Posterior vena cava (tissue), 2 donors: ENCODE results near the gene MAML2. TPM values are rescaled to one million over a fixed set of nuclear protein-coding genes. Genes with fewer than 3 reads are reported as not detected.
A peak's percentile ranks its signal among the peaks of the same experiment; 100 is the strongest.

Source experiments
- DNase-seq: peaks from one replicate; pipeline ENCODE4 v3.0.0-alpha.2; 2020; ENCODE audit warnings: low spot score
- intact Hi-C, 2 donors: fragments of 100-400 bp; cut with DNase I; formaldehyde crosslinking; loops; one replicate each; pipeline versions ENCODE4 v1.14.1 to v1.14.2; 2022 to 2023
- total RNA-seq, 2 donors: library from RNA; stranded (reverse); fragmentation: NEBNext Ultra II Directional; extraction: Animal tissue kit (Norgen Biotek cat#: 25700); gene quantifications; one replicate each; pipeline ENCODE4 v1.2.1, GENCODE V29; 2021
- donor health status: DM: yes; HTN: yes; CAD: no.
- donor health status: DM: yes; HTN: yes; CAD: no.

Gene MAML2
- total RNA-seq, 2 donors from 2014 or later: 13.1 to 16.2 TPM

DNA sequence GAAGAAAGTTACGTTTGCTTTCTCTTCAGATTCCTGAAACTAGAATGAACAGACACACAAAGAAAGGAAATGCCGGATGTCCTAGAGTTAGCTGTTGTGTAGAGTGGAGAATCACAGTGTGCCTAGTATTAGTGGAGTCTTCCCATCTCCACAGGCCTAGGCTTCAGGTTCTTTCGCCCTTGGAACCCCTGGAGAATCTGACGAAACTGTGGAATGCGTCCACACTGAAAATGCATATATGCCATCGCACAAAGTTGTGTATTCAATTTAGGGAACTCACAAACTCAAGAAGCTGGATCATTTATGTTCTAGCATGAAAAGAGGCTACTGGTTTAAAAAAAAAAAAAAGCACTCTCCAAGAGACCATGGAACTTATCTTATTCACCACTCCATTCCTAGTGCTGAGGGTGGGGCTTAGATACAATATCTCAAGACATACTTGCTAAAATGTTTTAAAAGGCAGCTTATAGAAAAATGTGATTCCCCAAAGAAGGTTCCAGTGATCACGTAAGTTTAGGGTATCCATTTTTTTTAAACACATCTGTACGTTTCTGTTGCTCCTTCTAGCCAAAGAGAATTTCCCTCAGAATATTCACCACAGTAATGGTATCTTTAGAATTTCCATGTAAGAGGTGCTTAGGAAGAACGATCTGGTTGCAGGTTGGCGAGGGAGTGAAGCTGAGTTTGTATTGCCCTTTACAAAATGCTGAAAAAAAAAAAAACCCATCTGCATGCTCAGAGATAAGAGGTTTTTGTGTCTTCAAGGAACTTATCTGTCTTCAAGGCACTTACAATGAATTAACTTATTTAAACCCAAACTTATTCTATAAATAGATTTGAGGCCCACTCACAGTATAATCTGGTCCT, 20.0 kb downstream of the MAML2 start:
- DNase-seq: no peak
- intact Hi-C loops: no loop called here

DNA sequence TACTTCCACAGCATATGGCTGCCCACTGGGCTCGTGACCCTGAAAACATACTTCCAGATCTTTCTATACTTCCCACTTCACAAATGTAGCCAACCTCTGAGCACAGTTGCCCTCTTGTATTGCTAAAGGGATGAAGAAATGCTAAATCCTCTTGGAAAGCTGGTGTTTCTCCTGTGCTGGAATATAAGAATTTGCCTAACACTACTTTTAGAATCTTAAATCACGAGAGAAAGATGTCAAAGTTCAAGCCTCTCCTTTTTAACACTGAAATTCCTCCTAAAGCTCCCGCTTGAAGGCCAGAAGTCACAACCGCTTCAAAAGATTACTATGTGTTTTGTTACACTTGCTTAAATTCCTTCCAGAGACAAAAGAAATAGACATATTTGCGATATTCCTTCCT, 21.9 kb downstream of the MAML2 start:
- intact Hi-C loops: no loop called here

DNA sequence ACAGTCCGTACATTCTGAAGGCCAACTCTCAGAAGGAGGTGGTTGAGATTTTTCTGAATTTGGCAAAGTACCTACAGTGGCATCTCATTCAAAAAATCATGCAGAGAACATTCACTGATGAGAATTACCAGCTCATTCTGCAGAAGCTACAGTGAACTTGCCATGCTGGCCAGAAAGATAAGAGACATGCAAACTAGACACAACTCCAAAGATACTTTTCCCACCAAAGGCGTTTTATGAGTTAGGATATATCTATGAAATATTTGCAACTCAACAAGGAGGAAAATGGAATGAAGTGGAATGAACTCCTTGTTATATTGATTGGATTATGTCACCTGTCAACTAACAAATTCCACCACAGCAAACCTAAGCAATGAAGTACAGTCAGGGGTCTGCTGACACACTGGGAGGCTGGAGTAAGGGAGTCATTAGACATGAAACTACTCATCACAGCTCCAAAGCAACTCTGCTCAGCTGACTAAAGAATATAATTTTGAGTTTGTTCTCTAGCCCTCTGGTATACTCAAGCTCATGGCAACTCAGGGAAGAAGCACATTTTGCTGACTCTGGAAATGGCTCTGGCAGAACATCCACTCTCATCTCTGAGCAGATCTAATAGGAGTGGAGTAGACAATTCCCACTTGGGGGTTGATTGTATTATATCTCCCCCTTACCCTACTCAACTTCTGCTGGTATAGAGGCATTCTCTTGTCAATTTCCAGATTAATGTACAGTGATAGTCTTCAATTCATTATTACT, 22.9 kb downstream of the MAML2 start:
- no peak for DNase-seq
- intact Hi-C loops: no loop called here

More for the DNA sequence above, 21.9 kb downstream of the MAML2 start:
- no peak for DNase-seq

DNA sequence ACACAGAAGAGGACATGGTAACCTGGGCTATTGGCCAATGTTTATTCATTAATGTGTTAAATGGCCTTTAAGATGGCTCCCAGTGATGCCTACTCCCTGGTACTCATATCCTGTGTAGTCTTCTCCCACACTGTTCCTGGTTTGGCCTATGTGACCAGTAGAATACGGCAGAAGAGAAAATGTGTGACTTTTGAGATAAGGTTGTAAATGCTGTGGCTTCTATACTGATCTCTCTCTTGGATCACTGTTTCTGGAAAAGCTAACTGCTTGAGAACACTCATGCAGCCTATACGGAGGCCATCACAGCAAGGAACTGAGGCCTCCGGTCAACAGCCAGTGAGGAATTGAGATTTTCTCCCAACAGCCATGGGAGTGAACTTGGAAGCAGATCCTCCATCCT, 24.1 kb downstream of the MAML2 start:
- intact Hi-C loops: no loop called here
- DNase-seq: no peak

DNA sequence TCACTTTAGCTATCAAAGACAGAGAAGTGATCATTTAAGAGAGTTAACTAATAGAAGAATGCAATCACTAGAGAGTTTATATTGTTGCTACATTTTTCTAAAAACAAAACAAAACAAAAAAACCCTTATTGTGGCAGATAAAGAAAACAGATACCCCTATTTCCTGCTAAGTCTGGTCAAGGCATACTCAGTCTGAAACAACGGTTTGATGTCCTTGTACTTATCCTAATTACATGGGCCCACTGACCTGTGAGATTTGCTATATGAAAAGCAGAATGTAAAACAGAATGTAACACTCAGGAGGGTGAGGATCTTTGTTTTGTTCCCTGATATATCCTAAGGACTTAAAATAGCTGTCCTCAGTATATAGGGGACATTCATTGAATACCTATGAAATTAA, 24.6 kb downstream of the MAML2 start:
- DNase-seq: no peak
- intact Hi-C loops: no loop called here

DNA sequence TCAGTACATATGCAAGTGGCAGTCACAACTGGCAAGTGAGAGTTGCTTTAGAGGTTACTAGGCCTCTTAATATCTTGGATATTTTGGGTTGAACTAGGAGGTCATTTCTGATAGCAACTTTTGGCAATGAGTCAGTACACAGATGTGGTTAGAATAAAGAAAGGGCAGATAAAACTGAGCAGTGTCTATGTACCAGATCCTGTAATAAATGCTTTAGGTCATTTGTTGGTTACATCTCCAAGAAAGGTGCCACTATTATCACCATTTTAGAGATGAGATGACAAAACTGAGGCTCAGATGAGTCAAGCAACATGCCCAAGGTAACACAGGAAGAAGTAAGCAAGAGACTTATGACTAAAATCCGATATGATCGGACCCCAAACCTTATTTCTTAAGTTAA, 25.0 kb downstream of the MAML2 start:
- no peak for DNase-seq

DNA sequence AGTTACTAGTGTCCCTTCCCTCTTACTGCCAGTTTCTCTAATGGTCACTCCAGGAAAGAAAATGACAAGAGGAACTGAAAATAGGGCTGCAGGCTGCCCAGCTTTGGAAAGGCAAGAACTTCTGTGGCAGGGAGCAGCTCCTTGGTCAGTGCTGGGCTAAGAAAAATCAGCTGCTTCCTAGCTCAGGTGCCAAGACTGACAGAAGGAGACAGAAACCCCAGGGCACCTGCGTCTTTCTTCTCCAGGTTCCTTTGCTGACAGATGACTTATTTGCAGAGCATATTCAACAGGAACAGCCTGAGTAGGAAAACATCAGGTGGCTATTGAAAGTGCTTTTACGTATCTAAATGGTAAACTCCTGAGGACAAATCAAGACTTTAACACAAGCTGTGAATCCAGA, 25.4 kb downstream of the MAML2 start:
- DNase-seq: no peak
- intact Hi-C loops: no loop called here

More for the DNA sequence above, 25.0 kb downstream of the MAML2 start:
- intact Hi-C loops: no loop called here

DNA sequence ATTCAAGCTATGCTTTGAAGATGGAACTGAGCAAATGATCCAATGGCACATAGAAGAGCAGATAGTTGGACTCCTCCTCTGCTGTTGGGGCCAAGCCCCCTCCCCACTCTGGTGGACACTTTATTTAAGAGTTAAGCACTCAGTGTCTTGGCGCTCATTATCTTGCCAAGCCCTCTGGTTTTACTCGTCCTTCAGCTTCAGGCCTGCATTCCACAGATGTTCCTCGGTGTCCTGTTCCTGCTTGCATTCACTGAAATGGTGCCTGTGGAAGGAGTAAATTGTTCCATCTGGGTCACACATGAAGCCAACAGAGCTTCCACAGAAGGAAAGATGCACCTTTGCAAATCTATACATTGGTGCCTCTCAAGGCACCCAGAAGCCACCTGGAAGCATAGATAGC, 26.1 kb downstream of the MAML2 start:
- intact Hi-C loops: no loop called here

DNA sequence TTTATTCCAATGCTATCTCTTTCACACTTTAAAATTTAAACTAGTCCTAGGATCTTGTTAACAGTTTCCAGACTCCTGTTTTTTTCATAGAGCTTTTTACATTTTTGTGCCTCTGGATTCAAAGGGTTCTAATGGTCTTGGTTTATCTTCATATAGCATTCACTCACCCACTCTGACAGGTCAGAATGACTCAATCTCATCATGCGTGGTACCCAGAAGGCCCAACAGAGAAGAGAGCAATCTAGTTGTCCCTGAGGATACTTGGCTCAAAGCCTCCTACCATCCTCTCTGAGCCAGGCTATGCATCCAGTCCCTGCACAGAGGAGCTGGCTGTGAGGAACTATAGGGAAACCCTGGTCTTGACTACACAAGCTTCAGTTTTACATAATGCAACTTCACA, 27.5 kb downstream of the MAML2 start:
- no peak for DNase-seq
- intact Hi-C loops: no loop called here

More for the DNA sequence above, 26.1 kb downstream of the MAML2 start:
- DNase-seq: no peak

DNA sequence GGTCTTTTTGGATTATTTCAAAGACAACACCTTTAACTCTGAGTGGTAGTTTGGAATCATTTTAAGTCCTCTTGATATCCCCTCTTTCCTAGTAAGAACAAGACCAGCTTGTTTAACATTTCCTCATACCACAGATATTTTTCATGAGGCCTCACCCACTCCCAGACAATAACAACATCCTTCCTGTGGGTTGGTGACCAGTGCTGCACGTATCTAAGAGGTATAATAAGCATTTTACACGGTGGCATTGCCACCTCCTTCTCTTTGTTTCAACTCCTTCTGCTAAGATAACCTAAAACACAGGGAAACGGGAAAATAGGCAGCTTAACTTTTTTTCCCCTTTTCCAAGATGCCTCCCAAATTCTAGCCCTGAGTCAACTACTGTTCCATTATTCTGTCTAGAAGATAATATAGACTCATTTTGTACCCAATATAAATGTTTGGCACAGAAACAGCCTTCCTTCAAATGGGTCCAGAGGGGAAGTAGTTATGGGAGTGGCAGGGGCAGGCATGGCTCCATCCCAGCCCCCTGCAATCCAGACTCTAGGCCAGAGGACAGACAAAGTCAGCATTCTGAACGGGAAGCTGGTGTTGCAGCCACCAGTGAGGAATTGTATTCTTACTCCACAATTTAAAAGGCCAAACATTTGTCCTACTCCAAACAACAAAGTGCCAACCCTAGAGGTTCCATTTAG, 28.5 kb downstream of the MAML2 start:
- intact Hi-C loops: no loop called here
- no peak for DNase-seq

DNA sequence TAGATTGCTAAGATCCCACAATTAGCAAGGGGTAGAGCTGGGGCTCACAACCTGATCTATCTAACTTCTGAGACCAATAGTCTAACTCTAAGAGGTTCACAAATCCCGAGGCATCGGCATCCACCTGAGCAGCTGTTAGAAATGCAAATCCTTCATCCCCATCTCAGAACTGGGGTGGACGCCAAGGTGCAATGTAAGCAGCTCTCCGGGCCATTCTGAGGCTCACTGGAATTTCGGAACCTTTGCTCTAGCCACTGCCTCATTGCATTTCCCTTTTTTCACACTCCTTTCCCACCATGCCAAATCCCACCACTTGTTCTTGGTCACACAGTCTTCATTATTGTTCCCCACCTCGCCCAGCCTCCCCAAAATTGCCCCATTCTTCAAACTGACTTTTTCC, 29.8 kb downstream of the MAML2 start:
- intact Hi-C loops: no loop called here
- DNase-seq: no peak

DNA sequence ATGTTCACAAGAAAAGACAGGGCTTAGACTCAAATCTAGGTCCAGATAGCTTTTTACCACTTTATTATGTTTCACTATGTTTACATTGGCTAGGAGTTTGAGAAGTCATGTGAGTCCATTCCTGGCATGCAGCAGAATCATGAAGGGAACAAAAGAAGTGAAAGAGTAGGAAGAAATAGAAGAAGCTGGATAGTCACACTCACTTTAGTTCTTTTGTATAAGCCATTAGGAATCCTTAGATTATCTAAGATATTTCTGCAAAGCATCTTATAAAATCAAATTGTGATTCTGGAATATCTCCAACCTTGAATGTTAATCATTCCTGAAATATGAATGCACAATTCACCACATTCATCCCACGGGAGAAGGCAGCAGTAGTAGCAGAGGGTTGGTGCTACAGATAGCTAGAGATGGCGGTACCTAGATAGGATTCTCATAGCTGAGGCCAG, 31.9 kb downstream of the MAML2 start:
- intact Hi-C loops: no loop called here
- no peak for DNase-seq

DNA sequence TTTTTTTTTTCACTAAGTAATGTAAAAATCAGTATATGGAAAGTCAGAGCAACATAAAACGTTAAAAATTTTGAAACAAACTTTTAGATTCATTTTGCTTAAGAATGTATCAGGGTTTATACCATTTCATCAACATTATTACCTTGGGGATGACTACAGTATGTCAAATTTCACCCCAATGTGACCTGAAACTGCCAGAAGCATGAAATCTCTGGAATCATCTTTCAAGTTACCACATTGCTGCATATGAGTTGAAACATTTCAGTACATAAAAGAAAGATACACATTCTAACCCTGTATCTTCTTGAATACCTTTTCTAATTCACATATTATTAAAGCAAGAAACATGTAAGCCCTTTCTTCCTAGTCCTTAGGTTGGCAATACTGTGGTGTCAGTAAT, 32.8 kb downstream of the MAML2 start:
- intact Hi-C loops: no loop called here
- no peak for DNase-seq

DNA sequence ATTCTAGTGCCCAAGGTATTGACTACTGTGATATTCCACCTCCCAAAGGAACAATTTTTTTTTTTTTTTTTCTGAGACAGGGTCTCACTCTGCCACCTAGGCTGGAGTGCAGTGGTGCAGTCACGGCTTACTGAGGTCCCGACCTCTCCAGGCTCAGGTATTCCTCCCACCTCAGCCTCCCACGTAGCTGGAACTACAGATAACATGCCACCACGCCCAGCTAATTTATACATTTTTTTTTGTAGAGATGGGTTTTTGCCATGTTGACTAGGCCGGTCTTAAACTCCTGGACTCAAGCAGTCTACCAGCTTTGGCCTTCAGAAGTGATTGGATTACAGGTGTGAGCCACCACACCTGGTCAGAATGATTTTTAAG, 33.4 kb downstream of the MAML2 start:
- DNase-seq: no peak
- intact Hi-C loops: no loop called here

DNA sequence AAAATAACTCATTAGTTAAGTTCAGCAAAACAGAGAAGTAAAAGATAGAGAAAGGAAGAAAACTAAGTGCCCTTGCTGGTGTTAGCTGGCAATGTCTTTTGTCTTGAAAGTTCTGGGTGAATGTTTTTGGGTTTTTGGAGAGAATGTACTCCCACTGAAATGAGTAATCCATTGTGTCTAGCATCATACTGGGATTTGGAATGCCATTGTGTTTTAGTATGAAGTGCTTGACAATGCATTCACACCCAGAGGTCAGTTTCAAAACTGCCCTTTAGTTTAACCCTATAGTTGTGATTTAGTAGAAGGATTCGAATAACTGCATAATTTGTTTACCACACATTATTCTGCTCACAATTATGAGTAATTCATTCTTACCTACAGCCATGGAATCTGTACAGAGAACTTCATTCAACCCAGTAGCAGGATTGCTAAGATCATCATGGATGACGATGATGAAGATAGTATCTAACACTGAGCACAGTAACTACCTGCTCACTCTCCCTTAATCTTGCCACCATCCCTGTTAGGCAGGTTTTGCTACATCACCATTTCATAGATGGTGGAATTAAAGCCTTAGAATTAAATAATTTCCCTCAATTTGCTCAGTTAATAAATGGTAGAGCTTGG, 33.9 kb downstream of the MAML2 start:
- intact Hi-C loops: no loop called here
- DNase-seq: no peak

DNA sequence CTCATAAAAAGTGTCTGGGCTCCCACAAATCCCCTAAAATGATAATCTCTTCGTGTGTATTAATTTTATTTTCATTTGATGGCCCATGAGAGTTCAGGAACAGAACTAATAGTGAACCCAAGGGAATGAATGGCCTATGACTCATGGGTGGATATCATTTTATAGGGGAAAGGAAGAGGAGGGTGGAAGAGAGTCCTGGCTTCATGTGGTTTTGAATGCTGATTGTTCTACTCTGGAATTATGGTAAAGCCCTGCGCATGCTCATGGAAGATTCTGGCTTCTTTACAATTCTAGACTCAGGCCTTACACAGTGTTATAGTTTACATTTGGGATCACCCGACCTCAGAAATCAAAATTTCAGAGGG, 35.2 kb downstream of the MAML2 start:
- intact Hi-C loops: no loop called here

DNA sequence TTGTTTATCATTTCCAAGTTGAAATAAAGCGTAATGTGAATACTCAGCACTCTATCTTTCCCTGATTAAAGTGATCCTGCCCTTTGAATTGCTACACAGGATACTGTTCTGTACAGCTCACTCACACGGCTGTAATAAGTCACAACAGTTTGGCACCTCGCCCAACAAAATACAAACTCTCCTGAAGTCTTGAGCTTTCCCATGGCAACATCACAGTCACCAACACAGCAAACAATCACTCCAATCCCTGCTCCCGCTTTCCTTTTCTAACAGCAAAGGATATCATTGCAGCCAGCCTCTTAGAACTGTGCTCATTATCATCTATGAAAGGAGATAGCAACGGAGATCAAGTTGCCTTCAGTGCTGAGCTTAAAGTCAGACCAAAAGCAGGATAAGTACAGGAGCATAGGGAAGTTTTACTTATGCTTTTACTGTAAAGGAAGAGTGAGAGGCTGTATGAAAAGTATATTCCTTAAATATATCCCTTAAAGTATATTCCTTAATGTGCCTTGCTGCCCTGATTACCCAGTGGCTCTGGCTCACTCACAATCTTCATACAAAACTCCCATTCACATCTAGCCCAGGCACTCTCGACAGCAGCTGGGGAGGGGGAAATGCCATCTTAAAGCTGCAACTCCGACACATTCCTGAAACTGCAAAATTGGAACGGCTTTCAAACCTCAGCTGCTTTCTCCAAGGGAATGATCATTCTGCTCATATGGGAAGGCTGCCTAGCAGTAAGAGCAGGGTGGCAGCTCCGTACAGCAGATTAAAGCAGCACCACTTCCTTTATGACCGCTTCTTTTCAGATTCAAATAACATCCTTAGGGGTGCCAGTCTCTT, 35.8 kb downstream of the MAML2 start:
- intact Hi-C loops: no loop called here
- peak; percentile 87 for DNase-seq

More for the DNA sequence above, 35.2 kb downstream of the MAML2 start:
- DNase-seq: no peak

DNA sequence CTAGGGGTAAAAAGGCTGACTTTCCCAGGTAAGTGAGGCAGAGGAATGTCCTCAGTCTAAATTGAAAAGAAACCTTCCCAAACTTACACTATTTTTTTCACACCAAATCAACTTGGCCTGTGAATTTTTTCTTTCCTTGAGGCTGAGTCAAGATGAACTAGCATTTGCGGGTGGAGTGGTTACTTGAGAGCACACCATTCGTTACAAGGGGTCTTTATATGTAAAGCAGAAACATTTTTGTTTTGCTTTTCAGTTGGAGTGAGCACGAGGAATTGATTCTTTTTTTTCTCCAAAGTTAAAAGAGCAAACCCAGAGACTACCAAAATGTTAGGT, 36.4 kb downstream of the MAML2 start:
- intact Hi-C loops: no loop called here

DNA sequence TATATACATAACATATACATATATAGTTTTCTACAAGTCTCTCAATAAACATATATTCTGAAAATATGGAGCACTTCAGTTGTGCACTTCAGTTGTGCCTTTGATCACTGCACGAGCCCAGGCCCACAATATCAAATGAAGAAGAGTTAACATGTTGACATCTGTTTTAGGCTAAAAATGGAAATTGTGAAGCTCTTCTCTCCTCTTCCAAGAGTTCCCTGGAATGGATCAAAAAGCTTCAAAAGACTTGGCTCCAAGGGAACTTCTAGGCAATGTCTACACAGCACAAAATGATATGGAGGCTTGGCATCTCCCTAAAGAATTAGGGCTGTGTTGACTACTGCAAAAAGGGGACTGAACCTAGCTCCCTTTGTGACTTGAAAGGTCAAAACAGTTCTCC, 36.9 kb downstream of the MAML2 start:
- DNase-seq: no peak
- intact Hi-C loops: no loop called here

More for the DNA sequence above, 36.4 kb downstream of the MAML2 start:
- DNase-seq: no peak
